ENCODE results near the gene PLA2G2F. TPM values are rescaled to one million over a fixed set of nuclear protein-coding genes. Genes with fewer than 3 reads are reported as not detected.

The PLA2G2F gene
- total and polyA plus RNA-seq, 7 donors, result 0.03 TPM; not detected in 6

DNA sequence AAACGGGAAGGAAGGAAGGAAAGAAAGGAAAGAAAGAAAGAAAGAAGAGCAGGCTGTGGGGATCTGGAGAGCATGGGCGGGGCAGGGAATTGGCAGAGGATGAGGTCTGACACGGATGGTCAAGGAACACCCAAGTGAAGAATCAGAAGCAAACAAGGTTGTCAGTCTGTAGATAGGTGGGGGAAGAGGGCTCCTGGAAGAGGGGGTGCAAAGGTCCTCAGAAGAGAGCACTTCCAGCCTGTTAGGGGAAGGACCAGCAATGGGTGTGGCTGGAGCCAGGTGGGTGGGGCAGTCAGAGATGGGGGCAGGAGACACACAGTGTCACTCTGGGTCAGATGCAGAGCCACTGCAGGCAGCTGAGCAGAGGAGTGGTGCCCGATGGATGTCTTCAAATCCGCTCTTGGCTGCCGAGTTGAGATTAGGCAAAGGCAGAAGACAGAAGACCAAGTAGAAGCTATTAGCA is 58.2 kb downstream of the PLA2G2F start:
- WGBS, 3 donors, result 55 to 59% (median 57%) methylated on average over 5 to 6 of the region's 6 CpGs
- DNase-seq, result no peak
- peaks cover 0 to 2% (median 0%) of the 10 kb centered on the region in 3 donors for H3K27me3 ChIP-seq (ENCODE audit: insufficient read depth in 3 of 3, low read length in 2 of 3)

DNA sequence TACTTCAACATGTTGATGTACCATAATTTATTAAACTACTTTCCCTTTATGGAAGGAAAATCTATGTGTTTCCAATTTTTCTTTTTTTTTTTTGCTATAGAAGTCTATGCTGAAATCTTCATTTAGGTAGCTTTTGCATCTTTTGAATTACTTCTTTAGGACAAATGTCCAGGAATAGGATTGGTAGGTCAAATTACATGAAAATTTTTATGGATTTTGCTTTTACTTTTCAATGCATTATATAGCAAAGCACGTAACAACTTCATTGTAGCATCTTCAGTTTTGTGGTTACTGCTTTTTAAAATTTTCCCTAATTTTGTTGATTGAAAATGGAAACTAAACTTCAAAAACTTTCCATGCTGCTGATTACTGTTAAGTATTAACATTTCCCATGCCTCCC is 59.2 kb downstream of the PLA2G2F start:
- ATAC-seq (no peak), DNase-seq (no peak)
- WGBS, 3 donors, result 21 to 92% (median 88%) methylated on average over 1 of the region's 1 CpG
- Histone ChIP-seq H3K36me3 (ENCODE audit: insufficient read depth in 1 of 2, low read depth in 1 of 2) (no peaks in the 10 kb centered on the region), H3K27me3 (ENCODE audit: insufficient read depth in 3 of 3, low read length in 2 of 3) (peaks cover 0 to 2% (median 0%) of the 10 kb centered on the region in 3 donors), H3K9me3 (no peaks in the 10 kb centered on the region), H3K27ac (no peak overlapping the region), H3K4me3 (no peak overlapping the region), H3K4me1 (peaks cover 4% of the 10 kb centered on the region)
- TF ChIP-seq, protein P1, sequence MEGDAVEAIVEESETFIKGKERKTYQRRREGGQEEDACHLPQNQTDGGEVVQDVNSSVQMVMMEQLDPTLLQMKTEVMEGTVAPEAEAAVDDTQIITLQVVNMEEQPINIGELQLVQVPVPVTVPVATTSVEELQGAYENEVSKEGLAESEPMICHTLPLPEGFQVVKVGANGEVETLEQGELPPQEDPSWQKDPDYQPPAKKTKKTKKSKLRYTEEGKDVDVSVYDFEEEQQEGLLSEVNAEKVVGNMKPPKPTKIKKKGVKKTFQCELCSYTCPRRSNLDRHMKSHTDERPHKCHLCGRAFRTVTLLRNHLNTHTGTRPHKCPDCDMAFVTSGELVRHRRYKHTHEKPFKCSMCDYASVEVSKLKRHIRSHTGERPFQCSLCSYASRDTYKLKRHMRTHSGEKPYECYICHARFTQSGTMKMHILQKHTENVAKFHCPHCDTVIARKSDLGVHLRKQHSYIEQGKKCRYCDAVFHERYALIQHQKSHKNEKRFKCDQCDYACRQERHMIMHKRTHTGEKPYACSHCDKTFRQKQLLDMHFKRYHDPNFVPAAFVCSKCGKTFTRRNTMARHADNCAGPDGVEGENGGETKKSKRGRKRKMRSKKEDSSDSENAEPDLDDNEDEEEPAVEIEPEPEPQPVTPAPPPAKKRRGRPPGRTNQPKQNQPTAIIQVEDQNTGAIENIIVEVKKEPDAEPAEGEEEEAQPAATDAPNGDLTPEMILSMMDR (IDR thresholded peaks at IDR 0.05), result no peak
- intact Hi-C loops (cut with DNase I), result no loop called here

More for the DNA sequence above, 58.2 kb downstream of the PLA2G2F start:
- TF ChIP-seq, protein P1 (IDR thresholded peaks at IDR 0.05), result no peak
- no peak overlapping the region for H3K27ac ChIP-seq
- H3K4me3 ChIP-seq, result no peak overlapping the region
- no peak for ATAC-seq
- intact Hi-C loops (cut with DNase I), result no loop called here
- no peaks in the 10 kb centered on the region for H3K36me3 ChIP-seq (ENCODE audit: insufficient read depth in 1 of 2, low read depth in 1 of 2)
- H3K9me3 ChIP-seq, result no peaks in the 10 kb centered on the region
- peaks cover 4% of the 10 kb centered on the region for H3K4me1 ChIP-seq

DNA sequence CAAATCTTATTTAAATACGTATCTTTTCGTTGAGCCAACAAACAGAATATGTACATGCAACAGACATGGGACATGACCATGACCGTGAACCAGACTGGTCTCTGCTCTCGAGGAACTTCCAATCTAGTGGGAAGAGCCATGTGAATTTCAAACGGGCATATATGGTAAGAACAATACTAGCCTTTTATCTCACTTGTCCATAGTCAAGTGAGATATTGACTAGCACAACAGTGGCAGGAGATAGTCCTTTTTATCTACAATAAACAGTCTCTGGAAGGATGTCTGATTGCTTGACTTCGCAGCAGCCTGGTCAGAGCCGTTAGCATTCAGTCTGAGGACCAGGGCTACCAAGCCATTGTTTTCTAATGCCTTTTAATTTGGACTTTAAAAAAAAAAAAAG is 59.8 kb downstream of the PLA2G2F start:
- ATAC-seq (no peak), DNase-seq (no peak)
- 76 to 81% (median 78%) methylated on average over 7 of the region's 7 CpGs for WGBS, 3 donors
- Histone ChIP-seq H3K27ac (no peak overlapping the region), H3K4me1 (peaks cover 4% of the 10 kb centered on the region), H3K27me3 (ENCODE audit: insufficient read depth in 3 of 3, low read length in 2 of 3) (peaks cover 0 to 2% (median 0%) of the 10 kb centered on the region in 3 donors), H3K9me3 (no peaks in the 10 kb centered on the region), H3K4me3 (no peak overlapping the region), H3K36me3 (ENCODE audit: insufficient read depth in 1 of 2, low read depth in 1 of 2) (no peaks in the 10 kb centered on the region)
- TF ChIP-seq, protein P1 (IDR thresholded peaks at IDR 0.05), result no peak
- intact Hi-C loops (cut with DNase I), result no loop called here

DNA sequence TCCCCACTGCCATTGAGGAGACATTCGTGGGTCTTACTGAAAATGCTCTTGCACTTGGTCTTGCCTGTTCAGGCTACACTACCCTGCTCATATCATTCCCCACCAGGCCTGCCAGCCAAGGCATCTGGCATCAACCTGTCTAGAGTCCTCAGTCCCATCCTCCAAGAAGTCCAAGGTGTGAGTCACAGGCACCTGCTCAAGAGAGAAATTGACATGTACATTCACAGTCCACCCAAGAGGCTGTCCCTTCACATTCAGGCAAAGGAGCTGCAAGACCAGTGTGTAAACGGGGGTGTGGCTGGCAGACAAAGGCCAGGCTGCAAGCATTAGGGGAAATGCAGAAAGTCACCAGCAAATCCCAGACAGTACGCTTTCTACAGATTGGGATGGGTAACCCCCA is 60.3 kb downstream of the PLA2G2F start:
- 40 to 58% (median 51%) methylated on average over 3 of the region's 3 CpGs for WGBS, 3 donors
- TF ChIP-seq, protein P1 (IDR thresholded peaks at IDR 0.05), result no peak
- Histone ChIP-seq H3K36me3 (ENCODE audit: insufficient read depth in 1 of 2, low read depth in 1 of 2) (no peaks in the 10 kb centered on the region), H3K4me1 (peaks cover 4% of the 10 kb centered on the region), H3K4me3 (no peak overlapping the region), H3K9me3 (no peaks in the 10 kb centered on the region), H3K27me3 (ENCODE audit: insufficient read depth in 3 of 3, low read length in 2 of 3) (peaks cover 0 to 2% (median 0%) of the 10 kb centered on the region in 3 donors), H3K27ac (no peak overlapping the region)
- no peak for ATAC-seq
- DNase-seq, result no peak
- intact Hi-C loops (cut with DNase I), result no loop called here

DNA sequence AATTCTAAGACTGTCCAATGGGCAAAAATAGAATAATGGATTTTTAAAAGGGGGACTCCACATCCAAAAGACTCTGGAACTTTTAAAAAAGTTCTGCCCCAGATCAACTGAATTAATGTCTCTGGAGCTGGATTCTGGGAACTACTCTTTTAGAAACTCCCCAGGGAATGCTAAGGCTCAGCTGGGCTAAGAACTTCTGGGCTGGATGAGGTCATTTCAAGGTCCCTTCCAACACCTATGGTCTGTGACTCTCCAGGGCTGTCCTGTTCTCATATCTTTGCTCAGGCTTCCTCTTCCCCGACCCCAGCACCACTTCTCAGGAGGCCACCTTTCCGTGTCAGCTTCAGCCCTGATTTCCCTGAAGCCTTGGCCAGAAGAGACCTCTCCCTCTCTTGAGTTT is 60.7 kb downstream of the PLA2G2F start:
- Histone ChIP-seq H3K4me1 (peaks cover 2% of the 10 kb centered on the region), H3K36me3 (ENCODE audit: insufficient read depth in 1 of 2, low read depth in 1 of 2) (no peaks in the 10 kb centered on the region), H3K4me3 (no peak overlapping the region), H3K9me3 (no peaks in the 10 kb centered on the region), H3K27me3 (ENCODE audit: insufficient read depth in 3 of 3, low read length in 2 of 3) (peaks cover 0 to 2% (median 0%) of the 10 kb centered on the region in 3 donors), H3K27ac (no peak overlapping the region)
- DNase-seq (no peak), ATAC-seq (no peak)
- WGBS, 3 donors, result 39 to 69% (median 59%) methylated on average over 2 of the region's 2 CpGs
- TF ChIP-seq, protein P1 (IDR thresholded peaks at IDR 0.05), result no peak
- intact Hi-C loops (cut with DNase I), result no loop called here

Measured in psoas muscle (tissue), 8 donors.